Liver (tissue), 9 donors: ENCODE data around the gene MBD3L2B. TPM values are rescaled to one million over a fixed set of nuclear protein-coding genes. Genes with fewer than 3 reads are reported as not detected.

Experiments
- DNase-seq: peaks from one replicate; pipeline ENCODE4 v3.0.0-alpha.2; 2017; ENCODE audit warnings: low spot score
- H3K27ac ChIP-seq, 2 donors: one replicate each; pipeline ENCODE4 v1.7.0; 2013; ENCODE audit warnings: inconsistent platforms in 2 of 2, low read length in 2 of 2, control low read depth in 1 of 2, low read depth in 1 of 2, mild to moderate bottlenecking in 1 of 2
- H3K27me3 ChIP-seq, 4 donors: one replicate each; pipeline versions ENCODE4 v1.6.1 to v1.7.0; 2013; ENCODE audit warnings: low read length in 3 of 4, inconsistent platforms in 1 of 4, mild to moderate bottlenecking in 1 of 4, moderate library complexity in 1 of 4; ENCODE audit not compliant: control insufficient read depth in 4 of 4, insufficient read depth in 4 of 4
- H3K36me3 ChIP-seq, 4 donors: one replicate each; pipeline versions ENCODE4 v1.6.1 to v1.7.0; 2013; ENCODE audit warnings: low read length in 3 of 4, mild to moderate bottlenecking in 3 of 4, low read depth in 1 of 4, moderate library complexity in 1 of 4; ENCODE audit not compliant: control insufficient read depth in 4 of 4, insufficient read depth in 3 of 4
- H3K4me1 ChIP-seq, 4 donors: one replicate each; pipeline versions ENCODE4 v1.6.1 to v1.7.0; 2013; ENCODE audit warnings: low read length in 3 of 4, mild to moderate bottlenecking in 3 of 4, moderate library complexity in 1 of 4; ENCODE audit not compliant: control insufficient read depth in 4 of 4, insufficient read depth in 4 of 4
- H3K4me3 ChIP-seq, 3 donors: one replicate each; pipeline versions ENCODE4 v1.6.1 to v1.7.0; 2013; ENCODE audit warnings: low read length in 3 of 3, control low read depth in 1 of 3, low read depth in 1 of 3, mild to moderate bottlenecking in 1 of 3
- H3K9ac ChIP-seq, 2 donors: one replicate each; pipeline ENCODE4 v1.7.0; 2013; ENCODE audit warnings: low read length in 2 of 2, mild to moderate bottlenecking in 2 of 2, moderate library complexity in 2 of 2, control low read depth in 1 of 2, low read depth in 1 of 2
- H3K9me3 ChIP-seq, 4 donors: one replicate each; pipeline versions ENCODE4 v1.6.1 to v1.7.0; 2013; ENCODE audit warnings: low read length in 3 of 4; ENCODE audit not compliant: control insufficient read depth in 4 of 4
- EGR1 ChIP-seq, 2 donors: IDR thresholded peaks; 2 replicates each; pipeline ENCODE4 v1.6.1; 2016 to 2018; ENCODE audit warnings: antibody characterized with exemption in 2 of 2, low read depth in 2 of 2
- FOXA2 ChIP-seq: IDR thresholded peaks from 2 replicates; pipeline ENCODE4 v1.6.1; 2016; ENCODE audit warnings: antibody characterized with exemption
- GABPA ChIP-seq, 2 donors: IDR thresholded peaks in 1 of 2; conservative IDR thresholded peaks in 1 of 2; 2 replicates each; pipeline ENCODE4 v1.6.1; 2016; ENCODE audit warnings: antibody characterized with exemption in 2 of 2, mild to moderate bottlenecking in 1 of 2, moderate library complexity in 1 of 2
- HNF4A ChIP-seq, 2 donors: conservative IDR thresholded peaks; 2 replicates each; pipeline ENCODE4 v1.6.1; 2016; ENCODE audit warnings: antibody characterized with exemption in 2 of 2, mild to moderate bottlenecking in 2 of 2
- HNF4G ChIP-seq: IDR thresholded peaks from 2 replicates; pipeline ENCODE4 v1.6.1; 2016; ENCODE audit warnings: antibody characterized with exemption
- JUND ChIP-seq, 2 donors: IDR thresholded peaks; 2 replicates each; pipeline ENCODE4 v1.6.1; 2016; ENCODE audit warnings: antibody characterized with exemption in 2 of 2
- NR2F2 ChIP-seq: IDR thresholded peaks from 2 replicates; pipeline ENCODE4 v1.6.1; 2016; ENCODE audit warnings: antibody characterized with exemption
- RAD21 ChIP-seq, 2 donors: IDR thresholded peaks; 2 replicates each; pipeline ENCODE4 v1.6.1; 2016; ENCODE audit warnings: antibody characterized with exemption in 2 of 2, mild to moderate bottlenecking in 2 of 2
- RXRA ChIP-seq, 2 donors: IDR thresholded peaks; 2 replicates each; pipeline ENCODE4 v1.6.1; 2017 to 2018; ENCODE audit warnings: antibody characterized with exemption in 2 of 2, mild to moderate bottlenecking in 1 of 2
- SP1 ChIP-seq: IDR thresholded peaks from 2 replicates; pipeline ENCODE4 v1.6.1; 2018; ENCODE audit warnings: antibody characterized with exemption, mild to moderate bottlenecking
- TAF1 ChIP-seq: conservative IDR thresholded peaks from 2 replicates; pipeline ENCODE4 v1.6.1; 2016; ENCODE audit warnings: antibody characterized with exemption, mild to moderate bottlenecking
- YY1 ChIP-seq: IDR thresholded peaks from 2 replicates; pipeline ENCODE4 v1.6.1; 2016; ENCODE audit warnings: antibody characterized with exemption, mild to moderate bottlenecking
- WGBS: extraction: QIAGEN DNeasy Blood & Tissue Kit; methylation state at CpG from one replicate; pipeline ENCODE4 v1.1.7; 2013; 5-methylcytosine and 5-hydroxymethylcytosine counted together
- polyA plus RNA-seq, 2 donors: library from polyadenylated mRNA; stranded (reverse) in 1 of 2; unstranded in 1 of 2; fragments of 200-250 nt in 1 of 2; fragments of >200 nt in 1 of 2; fragmentation: Nextera tagmentation in 1 of 2; extraction: Ambion mirVana in 1 of 2; gene quantifications; one replicate each; pipeline versions ENCODE4 v1.2.1 to v1.2.3, GENCODE V29; 2013 to 2015
- total RNA-seq, 2 donors: library from RNA; depleted of rRNA; stranded (reverse); fragments of >200 nt; gene quantifications; one replicate each; pipeline ENCODE4 v1.2.3, GENCODE V29; 2014
- TF ChIP-seq, protein P1 (sequence below): IDR thresholded peaks from 2 replicates; pipeline ENCODE4 v1.6.1; 2016; ENCODE audit warnings: antibody characterized with exemption
- TF ChIP-seq, protein P2 (sequence below): IDR thresholded peaks from 2 replicates; pipeline ENCODE4 v1.6.1; 2016; ENCODE audit warnings: antibody characterized with exemption
- TF ChIP-seq, protein P3 (sequence below): IDR thresholded peaks from 2 replicates; pipeline ENCODE4 v1.6.1; 2016; ENCODE audit warnings: antibody characterized with exemption, mild to moderate bottlenecking
- donor health status: healthy.
- donor health status: healthy.
- donor health status: healthy.
- donor health status: healthy.
- donor health status: healthy.

The MBD3L2B gene
- total and polyA plus RNA-seq, 4 donors, result not detected

DNA sequence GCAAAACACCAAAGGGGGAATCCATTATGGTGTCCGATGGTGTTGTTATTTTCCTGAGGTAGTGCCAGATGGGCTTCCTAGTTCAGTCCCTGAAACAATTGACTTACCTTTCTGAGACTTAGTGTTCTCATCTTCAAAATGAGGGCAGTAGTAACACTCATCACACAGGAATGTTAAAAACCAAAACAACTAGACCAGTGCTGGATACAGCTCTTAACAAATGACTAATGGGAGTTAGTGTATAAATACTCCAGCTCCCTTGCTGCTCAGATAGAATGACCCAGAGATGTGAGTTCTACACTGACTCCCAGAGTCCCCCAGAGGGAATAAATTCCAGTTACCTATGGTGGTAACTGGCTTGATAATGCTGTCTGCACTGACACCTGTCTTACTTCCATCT lies 49.9 kb downstream of the MBD3L2B start:
- Histone ChIP-seq H3K27ac (no peak overlapping the region), H3K4me1 (no peaks in the 10 kb centered on the region), H3K9me3 (no peaks in the 10 kb centered on the region), H3K36me3 (no peaks in the 10 kb centered on the region), H3K27me3 (no peaks in the 10 kb centered on the region), H3K9ac (no peak overlapping the region), H3K4me3 (no peak overlapping the region)
- no peak for DNase-seq
- 95% methylated on average over 1 of the region's 1 CpG for WGBS
- no peak for TF ChIP-seq RXRA (IDR thresholded peaks at IDR 0.05)
- TF ChIP-seq, protein P1, sequence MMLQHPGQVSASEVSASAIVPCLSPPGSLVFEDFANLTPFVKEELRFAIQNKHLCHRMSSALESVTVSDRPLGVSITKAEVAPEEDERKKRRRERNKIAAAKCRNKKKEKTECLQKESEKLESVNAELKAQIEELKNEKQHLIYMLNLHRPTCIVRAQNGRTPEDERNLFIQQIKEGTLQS, result no peak

DNA sequence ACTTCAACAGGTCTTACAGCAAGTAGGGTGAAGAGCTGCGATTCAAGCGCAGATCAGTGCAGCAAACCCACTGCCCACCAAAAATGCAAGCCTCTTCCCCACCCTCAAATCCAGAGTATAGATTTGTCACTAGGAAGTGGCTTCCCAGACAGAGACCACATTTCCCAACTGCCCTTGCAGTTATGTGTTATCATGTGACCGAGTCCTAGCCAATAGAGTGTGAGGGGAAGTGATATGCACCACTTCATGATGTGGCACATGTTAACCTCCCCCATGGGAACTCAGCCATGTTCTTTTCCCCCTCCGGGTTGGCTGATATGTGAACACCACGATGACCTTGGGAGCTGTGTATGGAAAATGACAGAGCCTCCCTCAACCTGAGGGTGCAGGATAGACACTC lies 50.8 kb downstream of the MBD3L2B start:
- DNase-seq, result no peak
- no peak overlapping the region for H3K9ac ChIP-seq
- H3K9me3 ChIP-seq, result no peaks in the 10 kb centered on the region
- no peak overlapping the region for H3K4me3 ChIP-seq
- H3K27me3 ChIP-seq, result no peaks in the 10 kb centered on the region
- H3K27ac ChIP-seq, result no peak overlapping the region
- H3K36me3 ChIP-seq, result no peaks in the 10 kb centered on the region
- H3K4me1 ChIP-seq, result no peaks in the 10 kb centered on the region
- TF ChIP-seq JUND (IDR thresholded peaks at IDR 0.05), result no peak
- no peak for TF ChIP-seq YY1
- TF ChIP-seq, protein P1, result no peak
- no peak for TF ChIP-seq FOXA2
- TF ChIP-seq HNF4A (conservative IDR thresholded peaks at IDR 0.05), result no peak
- TF ChIP-seq, protein P2, sequence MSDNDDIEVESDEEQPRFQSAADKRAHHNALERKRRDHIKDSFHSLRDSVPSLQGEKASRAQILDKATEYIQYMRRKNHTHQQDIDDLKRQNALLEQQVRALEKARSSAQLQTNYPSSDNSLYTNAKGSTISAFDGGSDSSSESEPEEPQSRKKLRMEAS, result no peak
- TF ChIP-seq, protein P3, sequence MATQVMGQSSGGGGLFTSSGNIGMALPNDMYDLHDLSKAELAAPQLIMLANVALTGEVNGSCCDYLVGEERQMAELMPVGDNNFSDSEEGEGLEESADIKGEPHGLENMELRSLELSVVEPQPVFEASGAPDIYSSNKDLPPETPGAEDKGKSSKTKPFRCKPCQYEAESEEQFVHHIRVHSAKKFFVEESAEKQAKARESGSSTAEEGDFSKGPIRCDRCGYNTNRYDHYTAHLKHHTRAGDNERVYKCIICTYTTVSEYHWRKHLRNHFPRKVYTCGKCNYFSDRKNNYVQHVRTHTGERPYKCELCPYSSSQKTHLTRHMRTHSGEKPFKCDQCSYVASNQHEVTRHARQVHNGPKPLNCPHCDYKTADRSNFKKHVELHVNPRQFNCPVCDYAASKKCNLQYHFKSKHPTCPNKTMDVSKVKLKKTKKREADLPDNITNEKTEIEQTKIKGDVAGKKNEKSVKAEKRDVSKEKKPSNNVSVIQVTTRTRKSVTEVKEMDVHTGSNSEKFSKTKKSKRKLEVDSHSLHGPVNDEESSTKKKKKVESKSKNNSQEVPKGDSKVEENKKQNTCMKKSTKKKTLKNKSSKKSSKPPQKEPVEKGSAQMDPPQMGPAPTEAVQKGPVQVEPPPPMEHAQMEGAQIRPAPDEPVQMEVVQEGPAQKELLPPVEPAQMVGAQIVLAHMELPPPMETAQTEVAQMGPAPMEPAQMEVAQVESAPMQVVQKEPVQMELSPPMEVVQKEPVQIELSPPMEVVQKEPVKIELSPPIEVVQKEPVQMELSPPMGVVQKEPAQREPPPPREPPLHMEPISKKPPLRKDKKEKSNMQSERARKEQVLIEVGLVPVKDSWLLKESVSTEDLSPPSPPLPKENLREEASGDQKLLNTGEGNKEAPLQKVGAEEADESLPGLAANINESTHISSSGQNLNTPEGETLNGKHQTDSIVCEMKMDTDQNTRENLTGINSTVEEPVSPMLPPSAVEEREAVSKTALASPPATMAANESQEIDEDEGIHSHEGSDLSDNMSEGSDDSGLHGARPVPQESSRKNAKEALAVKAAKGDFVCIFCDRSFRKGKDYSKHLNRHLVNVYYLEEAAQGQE, result no peak
- no peak for TF ChIP-seq HNF4G
- TF ChIP-seq GABPA (IDR thresholded peaks at IDR 0.05 in 1 of 2, conservative IDR thresholded peaks at IDR 0.05 in 1 of 2), result no peak
- TF ChIP-seq RAD21 (IDR thresholded peaks at IDR 0.05), result no peak
- 78% methylated on average over 5 of the region's 5 CpGs for WGBS

DNA sequence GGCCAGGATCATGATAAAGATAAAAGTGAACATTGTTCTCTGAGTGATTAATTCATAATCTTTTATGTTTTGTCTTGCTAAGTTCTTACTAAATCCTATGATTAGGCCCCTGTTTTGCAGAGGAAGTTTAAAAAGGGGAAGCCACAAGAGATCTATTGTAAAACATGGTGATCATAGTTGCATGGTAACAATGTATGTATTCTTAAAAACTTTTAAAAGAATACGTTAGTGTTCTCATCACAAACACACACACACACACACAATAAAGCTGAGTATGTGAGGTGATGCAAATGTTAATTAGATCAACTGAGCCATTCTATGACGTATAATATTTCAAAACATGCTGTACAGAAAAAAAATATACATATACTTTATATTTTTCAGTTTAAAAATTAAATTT lies 51.2 kb downstream of the MBD3L2B start:
- Histone ChIP-seq H3K9ac (no peak overlapping the region), H3K9me3 (no peaks in the 10 kb centered on the region), H3K27me3 (no peaks in the 10 kb centered on the region), H3K4me1 (no peaks in the 10 kb centered on the region), H3K36me3 (no peaks in the 10 kb centered on the region), H3K4me3 (no peak overlapping the region), H3K27ac (no peak overlapping the region)
- 58% methylated on average over 2 of the region's 2 CpGs for WGBS
- TF ChIP-seq TAF1 (no peak), NR2F2 (no peak), SP1 (no peak), GABPA (IDR thresholded peaks at IDR 0.05 in 1 of 2, conservative IDR thresholded peaks at IDR 0.05 in 1 of 2) (no peak), FOXA2 (no peak), HNF4A (conservative IDR thresholded peaks at IDR 0.05) (no peak), JUND (IDR thresholded peaks at IDR 0.05) (no peak), EGR1 (IDR thresholded peaks at IDR 0.05; ENCODE audit: low read depth in 2 of 2) (no peak)
- TF ChIP-seq, protein P1, result no peak
- no peak for DNase-seq
